ENCODE measurements around the gene ATXN10.
"Not testable (repeated sequence)": the region's sequence is repeated elsewhere in the genome, so short reads cannot be mapped to it uniquely, and the experiment has no call there.

Gene ATXN10

DNA sequence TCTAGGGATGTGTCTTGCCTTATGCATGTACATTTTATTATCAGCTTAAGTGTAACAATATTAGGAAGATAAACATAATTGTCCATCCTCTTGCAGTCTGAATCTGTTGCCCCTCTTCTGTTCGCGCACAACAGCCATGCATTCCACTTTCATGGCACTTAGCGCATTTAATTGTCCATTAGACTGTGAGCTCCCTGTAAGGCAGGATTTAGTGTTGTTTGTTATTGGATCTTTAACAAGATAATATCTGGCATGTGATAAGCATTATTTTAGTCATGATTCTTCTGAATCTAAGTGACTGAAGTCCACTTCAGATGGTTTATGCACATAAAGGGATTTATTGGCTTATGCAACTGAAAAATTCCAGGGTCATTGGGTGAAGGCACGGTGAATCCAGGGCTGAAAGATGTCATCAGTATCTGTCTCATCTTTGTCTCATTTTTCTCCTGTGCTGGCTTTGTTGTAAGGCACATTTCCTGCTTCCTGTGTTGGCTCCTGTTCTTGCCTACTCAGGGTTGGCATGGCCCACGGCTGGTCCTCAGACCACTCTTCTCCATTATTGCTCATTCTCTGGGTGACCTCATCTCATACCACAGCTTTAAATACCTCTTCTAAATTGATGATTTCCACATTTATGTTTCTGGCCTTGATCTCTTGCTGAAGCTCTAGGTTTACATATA is 37.6 kb downstream of the ATXN10 start:
- no peak for DNase-seq (ENCODE audit: low spot score)

DNA sequence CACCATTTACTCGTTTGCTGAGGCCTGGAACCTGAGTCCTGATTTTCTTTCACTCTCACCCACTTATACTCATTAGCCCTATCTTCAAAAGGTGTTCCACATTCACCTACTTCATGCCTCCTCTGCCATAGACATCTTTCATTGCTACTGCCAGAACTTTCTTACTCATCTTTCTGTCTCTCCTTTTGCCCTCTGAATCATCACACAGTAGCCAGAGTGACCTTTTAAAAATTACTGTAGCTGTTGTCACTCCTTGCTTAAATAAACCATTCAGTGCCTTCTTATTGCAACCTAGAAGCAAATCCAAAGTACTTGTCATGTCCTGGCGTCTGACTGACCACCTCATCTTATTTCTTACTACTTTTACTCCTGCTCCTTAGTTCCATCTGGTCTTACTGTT is 38.2 kb downstream of the ATXN10 start:
- DNase-seq (ENCODE audit: low spot score), result no peak

DNA sequence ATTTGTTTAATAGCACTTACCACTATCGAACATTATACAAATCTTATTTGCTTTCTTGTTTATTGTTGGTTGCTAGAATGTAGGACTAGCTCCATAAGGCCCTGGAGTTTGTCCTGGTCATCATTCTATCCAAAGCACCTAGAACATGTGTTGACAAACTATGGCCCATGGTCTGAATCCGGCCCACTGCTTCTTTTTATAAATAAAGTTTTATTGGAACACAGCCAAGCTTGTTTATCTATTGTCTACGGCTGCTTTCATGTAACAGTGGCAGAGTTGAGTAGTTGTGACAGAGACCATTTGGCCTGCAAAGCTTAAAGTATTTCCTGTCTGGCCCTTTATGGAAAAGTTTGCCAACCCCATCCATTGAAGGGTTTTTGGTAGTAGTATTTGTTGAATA is 38.8 kb downstream of the ATXN10 start:
- DNase-seq (ENCODE audit: low spot score), result no peak

DNA sequence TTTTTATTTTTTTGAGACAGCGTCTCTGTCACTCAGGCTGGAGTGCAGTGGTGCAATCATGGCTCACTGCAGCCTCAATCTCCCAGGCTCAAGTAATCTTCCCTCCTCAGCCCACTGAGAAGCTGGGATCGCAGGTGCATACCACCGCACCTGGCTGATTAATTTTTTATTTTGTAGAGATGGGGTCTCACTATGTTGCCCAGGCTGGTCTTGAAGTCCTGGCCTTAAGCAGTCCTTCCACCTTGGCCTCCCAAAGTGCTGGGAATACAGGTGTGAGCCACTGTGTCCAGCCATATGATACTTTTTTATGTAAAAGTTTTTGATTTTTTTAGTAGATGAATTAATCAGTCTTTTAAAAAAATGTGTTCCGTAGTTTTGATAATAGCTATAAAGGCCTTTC is 42.8 kb downstream of the ATXN10 start:
- not testable (repeated sequence) for DNase-seq (ENCODE audit: low spot score)

DNA sequence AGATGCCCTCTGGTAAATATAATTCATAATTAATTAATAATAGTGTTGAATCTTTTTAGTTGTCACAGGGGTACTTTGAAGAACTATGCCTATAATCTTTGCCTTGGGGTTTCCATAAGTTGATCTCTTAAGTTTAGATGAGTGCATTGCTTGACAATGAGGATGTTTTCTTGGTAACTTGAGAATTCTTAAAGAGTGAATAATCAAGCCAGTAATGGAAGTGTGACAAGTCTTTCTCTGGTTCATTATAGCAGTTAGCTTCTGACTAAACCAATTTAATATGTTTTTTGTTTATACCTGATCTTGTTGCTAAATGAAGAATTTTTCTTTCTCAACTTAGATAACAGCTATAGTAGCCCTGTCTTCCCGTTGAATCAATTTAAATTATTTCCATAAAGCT is 46.2 kb downstream of the ATXN10 start:
- DNase-seq (ENCODE audit: low spot score), result no peak

DNA sequence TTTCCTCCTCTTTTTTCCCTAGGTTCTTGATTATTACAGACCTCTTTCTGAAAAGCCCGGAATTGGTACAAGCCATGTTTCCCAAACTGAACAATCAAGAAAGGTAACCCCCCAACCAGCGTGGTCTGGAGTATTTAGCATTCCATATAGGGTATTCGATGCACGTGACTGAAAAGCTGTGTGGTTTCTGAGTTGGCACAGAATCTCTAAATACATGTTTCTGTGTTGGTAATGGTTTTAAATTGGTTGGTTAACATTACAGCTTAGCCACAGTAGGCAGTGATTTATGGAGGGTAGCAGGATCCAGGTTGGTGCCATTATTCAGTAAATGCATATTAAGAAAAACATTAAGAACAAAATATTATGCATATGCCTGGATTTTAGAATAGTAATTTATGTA is 46.8 kb downstream of the ATXN10 start:
- DNase-seq (ENCODE audit: low spot score), result no peak

DNA sequence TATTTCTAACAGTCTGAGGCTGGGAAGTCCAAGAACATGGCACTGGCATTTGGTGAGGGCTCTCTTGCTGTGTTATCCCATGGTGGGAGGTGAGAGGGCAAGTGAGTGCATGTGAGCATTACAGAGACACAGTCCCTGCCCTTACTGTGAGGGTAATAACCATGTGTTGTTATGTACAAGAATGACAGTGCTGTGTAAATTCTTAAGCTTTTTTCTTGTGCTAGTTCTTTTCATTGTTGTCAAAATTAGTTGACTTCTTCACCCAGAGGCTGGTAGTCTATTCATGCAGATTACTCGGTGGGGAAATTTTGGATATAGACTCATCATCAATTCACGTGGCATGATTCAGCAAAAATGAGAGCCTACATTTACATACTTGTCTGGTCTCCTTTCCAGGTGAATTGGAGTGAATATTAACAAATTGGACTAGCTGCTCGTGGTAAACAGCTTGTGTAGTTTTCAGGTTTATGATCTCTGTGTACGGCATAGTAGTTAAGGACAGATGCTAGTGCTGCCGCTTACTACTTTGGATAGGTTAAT is 49.3 kb downstream of the ATXN10 start:
- no peak for DNase-seq (ENCODE audit: low spot score)

DNA sequence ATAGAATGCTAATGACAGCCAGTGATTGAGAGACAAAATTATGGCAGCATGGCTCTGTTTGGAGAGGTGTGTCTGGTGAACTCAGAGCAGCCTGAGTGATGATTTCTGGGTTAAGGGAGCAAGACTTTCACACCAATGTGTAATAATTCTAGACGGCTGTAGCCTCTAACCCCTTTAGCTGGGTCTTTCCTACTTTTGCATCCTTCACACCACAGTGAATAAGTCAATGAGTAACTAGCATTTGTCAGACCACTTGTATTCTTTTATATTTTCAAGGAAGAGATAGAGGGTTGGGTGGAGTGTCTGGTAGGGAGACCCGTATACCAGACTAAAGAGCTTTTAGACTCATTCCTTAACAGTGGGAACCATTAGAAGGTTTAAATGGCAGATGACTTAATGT is 50.4 kb downstream of the ATXN10 start:
- no peak for DNase-seq (ENCODE audit: low spot score)

DNA sequence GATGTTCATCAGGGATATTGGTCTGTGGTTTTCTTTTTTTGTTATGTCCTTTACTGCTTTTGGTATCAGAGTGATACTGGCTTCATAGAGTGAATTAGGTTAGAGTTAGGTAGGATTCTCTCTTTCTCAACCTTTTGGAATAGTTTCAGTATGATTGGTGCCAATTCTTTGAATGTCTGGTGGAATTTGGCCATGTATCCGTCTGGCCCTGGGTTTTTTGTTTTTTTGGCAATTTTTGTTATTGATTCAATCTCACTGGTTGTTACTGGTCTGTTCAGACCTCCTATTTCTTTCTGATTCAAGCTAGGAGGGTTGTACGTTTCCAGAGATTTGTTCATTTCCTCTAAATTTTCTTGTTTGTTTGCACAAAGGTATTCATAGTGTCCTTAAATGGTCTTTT is 54.4 kb downstream of the ATXN10 start:
- DNase-seq (ENCODE audit: low spot score), result no peak

DNA sequence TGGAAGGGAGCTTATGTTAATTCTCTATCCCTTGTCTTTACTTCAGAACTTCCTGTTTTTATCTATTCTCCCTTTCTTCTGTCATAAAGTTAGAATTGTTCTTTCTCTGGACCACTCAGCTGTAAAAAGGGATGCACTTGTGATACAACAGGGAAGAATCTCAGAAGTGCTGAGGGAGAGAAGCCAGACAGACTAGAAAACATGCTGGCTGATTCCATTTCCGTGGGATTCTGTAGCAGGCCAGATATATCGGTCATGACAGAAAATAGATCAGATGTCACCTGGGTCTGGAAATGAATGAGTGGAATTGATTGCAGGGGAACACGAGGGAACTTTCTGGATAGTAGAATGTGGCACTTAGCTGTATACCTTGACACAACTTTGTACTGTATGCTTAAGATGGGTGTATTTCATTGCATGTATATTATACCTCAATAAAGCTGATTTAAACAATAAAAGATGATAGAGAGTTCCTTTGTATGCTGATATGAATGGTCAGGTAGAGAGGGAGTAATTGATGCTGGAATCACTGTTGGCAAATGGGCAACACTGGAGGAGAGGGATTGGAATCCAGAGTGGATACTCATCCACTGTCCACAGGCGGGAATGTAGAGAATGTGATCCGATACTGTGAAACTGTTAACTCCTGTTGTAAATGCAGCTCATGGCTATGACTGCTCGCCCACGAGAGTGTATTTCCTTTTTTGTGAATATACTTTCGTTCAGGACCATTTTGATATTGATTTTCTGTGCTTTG is 59.6 kb downstream of the ATXN10 start:
- no peak for DNase-seq (ENCODE audit: low spot score)

DNA sequence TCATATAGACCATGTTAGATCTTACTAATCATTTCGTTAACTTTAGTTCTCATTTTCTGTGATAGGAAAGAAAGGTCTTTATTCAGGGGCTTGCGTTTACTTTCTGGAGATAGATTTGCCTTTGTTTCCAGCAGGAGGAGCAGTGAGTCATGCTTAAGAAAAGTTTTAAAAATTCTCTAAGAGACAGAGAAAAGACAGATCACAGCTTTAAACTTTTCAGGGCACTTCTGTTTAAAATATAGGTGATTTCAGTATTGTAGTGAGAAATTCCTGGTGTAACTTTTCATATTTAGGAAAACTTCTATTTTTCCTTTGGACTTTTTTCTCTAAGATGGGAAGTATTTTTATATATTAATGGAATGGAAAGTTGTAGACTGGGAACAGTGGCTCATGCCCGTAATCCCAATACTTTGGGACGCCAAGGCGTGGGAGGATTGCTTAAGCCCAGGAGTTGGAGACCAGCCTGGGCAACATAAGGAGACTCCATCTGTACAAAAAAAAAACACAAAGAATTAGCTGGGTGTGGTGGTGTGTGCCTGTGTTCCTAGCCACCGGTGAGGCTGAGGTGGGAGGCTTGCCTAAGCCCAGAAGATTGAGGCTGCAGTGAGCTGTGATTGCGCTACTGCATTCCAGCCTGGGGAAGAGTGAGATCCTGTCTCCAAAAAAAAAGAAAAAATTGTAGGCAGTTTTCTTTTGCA is 60.3 kb downstream of the ATXN10 start:
- no peak for DNase-seq (ENCODE audit: low spot score)

DNA sequence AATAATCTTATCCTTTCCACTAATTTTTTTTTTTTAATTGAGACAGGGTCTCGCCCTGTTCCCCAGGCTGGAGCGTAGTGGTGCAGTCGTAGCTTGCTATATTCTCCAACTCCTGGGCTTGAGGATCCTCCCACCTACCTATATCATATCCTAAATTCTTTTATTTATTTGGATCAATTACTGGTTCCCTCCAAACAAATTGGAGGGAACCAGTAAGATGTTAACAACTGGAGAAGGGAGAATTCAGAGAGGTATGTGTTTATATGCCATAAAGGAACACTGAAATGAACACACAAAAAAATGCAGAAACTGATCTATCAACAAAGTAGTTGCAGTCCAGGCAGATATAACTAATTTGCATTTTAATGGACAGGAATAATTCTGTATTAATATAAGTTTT is 63.6 kb downstream of the ATXN10 start:
- DNase-seq (ENCODE audit: low spot score), result no peak

DNA sequence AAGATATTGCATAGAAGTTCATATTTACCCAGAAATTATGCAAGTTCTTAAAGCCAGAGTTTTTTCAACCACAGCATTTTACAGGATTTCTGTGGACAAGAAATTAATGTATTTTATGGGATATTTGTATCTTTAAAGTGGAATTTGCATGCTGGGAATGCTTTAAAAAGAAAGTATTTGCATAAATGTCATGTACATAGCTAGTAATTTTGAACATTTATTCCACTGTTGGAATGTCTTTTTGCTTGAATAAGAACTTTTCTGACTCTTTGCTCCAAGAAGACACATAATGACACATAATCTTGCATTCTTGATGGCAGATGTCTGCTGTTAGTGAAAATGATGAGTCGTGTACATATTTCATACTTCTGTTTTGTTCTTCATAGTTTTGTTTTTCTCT is 66.6 kb downstream of the ATXN10 start:
- DNase-seq (ENCODE audit: low spot score), result no peak

DNA sequence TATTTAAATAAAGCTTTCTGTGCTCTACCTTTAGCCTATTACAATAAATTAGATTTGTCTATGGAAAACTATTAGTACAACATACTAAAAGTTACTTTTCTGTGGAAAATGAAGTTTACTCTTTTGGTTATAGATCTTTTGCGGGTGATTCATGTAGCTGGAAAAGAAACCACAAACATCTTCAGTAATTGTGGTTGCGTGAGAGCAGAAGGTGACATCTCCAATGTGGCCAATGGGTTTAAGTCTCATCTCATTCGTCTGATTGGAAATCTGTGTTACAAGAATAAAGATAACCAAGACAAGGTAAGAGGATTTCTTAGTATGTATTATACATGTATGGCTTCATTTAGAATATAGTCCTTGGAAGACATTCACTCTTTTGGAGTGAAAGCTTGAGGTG is 68.6 kb downstream of the ATXN10 start:
- no peak for DNase-seq (ENCODE audit: low spot score)

DNA sequence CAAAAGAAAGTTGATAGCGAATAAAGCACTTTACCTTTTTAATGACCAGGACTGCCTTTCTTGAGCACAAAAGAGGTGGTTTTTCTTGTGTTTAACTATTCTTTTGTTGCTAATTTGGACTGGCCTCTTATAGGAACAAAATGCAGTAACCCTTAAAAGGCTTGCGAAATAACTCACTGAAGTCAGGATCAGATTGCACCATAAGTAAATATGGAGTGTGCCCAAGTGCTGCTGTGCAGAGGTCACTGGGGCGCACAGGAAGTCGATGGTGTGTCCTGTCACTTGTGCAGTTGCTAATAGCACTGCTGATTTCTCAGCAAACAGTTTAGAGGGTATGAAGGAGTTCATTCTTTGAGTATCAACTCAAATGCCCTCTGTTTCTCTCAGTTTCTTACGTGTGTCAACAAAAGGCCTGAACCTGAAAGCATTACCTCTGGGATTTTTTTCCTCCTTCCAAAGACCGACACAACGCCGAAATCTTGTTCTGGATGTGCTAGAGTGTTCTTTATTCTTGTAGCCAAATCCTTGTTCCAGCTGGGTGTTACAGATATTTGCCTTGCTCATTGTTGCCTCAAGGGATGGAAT is 71.3 kb downstream of the ATXN10 start:
- DNase-seq (ENCODE audit: low spot score), result no peak

DNA sequence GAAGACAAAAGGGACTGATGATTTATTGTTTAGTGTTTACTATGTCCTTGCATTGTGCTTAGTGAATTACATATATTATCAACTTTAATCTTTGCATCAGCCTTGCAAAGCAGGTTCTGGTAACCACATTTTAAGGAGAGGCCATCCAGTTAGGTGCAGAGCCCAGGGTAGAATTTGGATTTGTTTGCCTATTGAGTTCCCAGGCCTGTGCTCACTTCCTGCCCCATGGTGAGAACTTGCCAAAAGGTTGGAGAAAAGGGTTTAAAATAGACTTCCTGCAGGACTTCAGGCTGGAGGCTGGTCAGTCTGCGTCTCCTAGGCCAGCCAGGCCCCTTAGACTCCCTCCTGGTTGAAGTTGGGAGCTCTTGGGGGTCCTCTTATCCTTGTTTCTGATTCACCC is 72.1 kb downstream of the ATXN10 start:
- DNase-seq (ENCODE audit: low spot score), result no peak

DNA sequence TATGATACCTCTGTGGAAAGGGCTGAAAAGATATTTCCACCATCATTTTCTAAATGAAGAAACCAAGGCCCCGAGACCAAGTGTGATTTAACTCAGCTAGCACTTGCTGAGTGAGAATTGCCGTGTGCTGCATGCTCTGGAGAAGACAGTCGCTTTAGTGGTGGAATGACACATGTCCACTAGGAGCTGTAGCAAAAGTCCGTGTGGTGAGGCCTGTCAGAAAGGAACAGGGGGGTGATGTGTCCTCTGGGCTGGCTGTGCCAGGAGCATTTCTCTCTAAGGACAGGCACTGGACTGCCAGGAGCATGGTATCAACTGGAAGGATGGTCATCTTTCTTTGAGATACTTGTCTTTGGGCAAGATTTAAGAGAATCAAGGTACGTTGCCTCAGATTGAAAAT is 72.8 kb downstream of the ATXN10 start:
- no peak for DNase-seq (ENCODE audit: low spot score)

DNA sequence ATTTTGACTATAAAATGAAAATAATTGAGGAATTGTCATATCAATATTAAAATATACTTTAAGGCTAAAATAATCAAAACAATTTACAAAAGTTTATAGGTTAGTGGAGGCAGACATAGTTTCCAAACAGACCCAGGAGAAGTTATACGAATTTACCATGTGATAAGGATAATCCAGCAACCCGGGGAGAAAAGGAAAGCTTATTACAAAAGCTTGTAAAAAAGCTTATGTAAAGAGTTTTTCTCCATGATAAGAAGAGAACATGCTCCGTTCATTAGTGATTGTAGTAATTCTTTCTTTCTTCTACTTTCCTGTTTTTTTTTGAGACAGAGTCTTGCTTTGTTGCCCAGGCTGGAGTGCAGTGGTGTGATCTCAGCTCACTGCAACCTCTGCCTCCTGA is 79.0 kb downstream of the ATXN10 start:
- no peak for DNase-seq (ENCODE audit: low spot score)

DNA sequence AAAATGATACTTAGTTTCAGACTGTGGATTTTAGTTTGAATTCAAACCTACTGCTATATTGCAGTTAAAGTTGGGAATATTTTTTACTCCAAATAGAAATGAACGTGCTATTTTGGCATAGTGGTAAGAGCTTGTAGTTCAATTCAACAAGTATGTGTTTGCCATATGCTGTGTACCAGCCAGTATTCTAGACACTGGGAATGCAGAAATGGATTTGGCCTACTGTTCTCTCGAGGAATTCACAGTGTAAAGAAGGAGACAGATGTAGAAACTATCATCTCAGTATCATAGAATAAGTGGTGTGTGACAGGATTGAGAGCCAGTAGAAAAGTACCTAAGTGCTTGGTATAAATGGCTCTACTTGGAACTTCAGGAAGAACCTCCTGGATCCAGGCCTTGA is 80.4 kb downstream of the ATXN10 start:
- no peak for DNase-seq (ENCODE audit: low spot score)

DNA sequence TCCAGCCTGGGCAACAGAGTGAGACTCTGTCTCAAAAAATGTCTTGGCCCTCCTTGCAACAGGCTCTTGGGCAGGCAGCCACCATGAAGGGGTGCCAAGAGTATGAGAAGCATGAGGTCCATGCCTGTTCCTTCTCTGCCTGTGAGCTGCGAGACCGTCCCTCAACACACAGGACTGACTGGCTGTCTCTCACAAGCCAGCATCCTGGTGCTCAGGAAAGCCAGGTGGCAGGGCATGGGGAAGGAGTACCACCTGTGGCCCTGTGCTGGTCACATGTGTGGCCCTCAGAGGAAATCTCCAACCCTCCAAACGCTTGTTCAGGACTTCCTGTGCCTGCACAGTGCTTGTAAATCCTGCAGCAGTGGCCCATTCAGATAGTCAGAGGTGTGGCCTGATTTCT is 83.2 kb downstream of the ATXN10 start:
- DNase-seq (ENCODE audit: low spot score), result no peak

DNA sequence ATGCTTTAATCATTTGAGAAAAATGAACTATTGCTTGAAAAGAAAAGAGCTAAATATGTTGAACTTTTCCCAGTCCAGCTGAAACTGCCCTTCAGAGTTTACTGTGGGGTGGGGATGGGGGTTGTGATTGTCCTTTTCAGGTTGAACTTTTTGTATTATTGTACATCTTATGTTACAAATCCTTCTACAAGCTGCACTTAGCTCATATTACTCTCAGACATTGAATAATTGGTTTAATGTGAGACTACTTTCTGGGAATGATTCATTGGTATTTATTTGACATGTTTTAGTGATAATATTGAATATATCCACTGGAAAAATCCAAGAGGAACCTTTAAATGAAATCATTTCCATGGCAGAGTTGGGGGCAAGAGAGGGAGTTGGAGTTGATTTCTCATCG is 84.9 kb downstream of the ATXN10 start:
- DNase-seq (ENCODE audit: low spot score), result no peak

DNA sequence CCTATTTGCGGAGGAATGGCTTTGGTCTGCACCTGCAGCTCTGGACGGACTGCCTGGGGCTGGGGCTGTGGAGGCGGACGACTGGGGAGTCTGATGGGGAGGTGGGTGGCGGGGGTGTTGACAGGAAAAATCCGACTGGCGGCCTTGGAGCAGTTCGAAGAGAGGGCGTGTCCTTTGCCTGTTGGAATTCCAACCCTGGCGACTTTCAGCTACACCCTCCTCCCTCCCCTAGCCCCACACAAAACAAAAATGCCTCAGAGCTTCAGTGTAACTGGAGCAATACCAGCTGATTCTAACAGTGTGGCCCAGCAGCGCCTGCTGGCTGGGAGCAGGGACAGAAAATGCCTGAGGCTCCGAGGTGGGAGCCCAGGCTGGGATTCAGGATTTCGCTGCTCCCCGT is 85.4 kb downstream of the ATXN10 start:
- DNase-seq (ENCODE audit: low spot score), result peak; percentile 44

DNA sequence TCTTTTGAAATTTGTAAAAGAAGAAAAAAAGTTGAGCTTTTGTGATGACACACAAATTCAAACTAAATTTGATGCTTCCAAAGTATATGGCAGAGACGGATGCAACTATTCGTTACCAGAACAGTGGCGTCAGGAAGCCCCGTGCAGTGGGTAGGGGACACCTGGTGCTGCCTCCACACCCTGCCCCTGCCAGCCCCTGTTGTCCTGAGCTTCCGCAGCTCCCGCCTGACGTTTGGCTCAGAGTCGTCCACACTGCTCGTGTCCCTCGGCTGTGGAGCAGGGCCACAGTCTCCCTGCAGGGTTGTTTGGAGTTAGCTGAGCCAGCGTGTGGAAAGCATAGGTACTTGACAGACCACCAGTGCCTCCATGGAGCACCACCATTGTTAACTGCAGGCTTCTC is 86.3 kb downstream of the ATXN10 start:
- no peak for DNase-seq (ENCODE audit: low spot score)

All from pons (tissue), 1 donor.